GM12872 (cell line): ENCODE measurements around the gene LILRA2.
"Not testable (repeated sequence)": the region's sequence is repeated elsewhere in the genome, so short reads cannot be mapped to it uniquely, and the experiment has no call there.

Experiments
- TF ChIP-seq, protein P1 (sequence below): IDR thresholded peaks from 3 replicates; pipeline ENCODE4 v1.5.1; 2011; ENCODE audit warnings: low read depth, mild to moderate bottlenecking, low read length, moderate library complexity; ENCODE audit not compliant: insufficient read depth

Gene LILRA2

DNA sequence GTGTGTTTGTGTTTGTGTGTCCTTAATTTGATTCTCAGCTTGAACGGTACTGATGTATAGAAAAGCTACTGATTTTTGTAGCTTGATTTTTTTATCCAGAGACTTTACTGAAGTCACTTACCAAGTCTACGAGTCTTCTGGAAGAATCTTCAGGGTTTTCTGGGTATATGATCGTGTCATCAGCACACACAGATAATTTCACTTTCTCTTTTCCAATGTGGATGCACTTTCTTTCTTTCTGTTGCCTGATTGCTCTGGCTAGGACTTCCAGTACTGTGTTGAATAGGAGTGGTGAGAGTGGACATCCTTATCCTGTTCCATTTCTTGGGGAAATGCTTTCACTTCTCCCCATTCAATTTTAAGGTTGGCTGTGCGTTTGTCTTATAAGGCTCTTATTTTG, 48.8 kb downstream of the LILRA2 start:
- TF ChIP-seq, protein P1, sequence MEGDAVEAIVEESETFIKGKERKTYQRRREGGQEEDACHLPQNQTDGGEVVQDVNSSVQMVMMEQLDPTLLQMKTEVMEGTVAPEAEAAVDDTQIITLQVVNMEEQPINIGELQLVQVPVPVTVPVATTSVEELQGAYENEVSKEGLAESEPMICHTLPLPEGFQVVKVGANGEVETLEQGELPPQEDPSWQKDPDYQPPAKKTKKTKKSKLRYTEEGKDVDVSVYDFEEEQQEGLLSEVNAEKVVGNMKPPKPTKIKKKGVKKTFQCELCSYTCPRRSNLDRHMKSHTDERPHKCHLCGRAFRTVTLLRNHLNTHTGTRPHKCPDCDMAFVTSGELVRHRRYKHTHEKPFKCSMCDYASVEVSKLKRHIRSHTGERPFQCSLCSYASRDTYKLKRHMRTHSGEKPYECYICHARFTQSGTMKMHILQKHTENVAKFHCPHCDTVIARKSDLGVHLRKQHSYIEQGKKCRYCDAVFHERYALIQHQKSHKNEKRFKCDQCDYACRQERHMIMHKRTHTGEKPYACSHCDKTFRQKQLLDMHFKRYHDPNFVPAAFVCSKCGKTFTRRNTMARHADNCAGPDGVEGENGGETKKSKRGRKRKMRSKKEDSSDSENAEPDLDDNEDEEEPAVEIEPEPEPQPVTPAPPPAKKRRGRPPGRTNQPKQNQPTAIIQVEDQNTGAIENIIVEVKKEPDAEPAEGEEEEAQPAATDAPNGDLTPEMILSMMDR, result no peak

GRCh38 chr19:54626757-54627156, 53.2 kb downstream of the LILRA2 start:
- TF ChIP-seq, protein P1, result no peak

GRCh38 chr19:54630262-54630661, 56.7 kb downstream of the LILRA2 start, which contains the start of gene LILRB1:
TSS of gene LILRB1 (plus strand) at chr19:54630484. CDS start at chr19:54631074, 590 bp downstream.
- TF ChIP-seq, protein P1, result not testable (repeated sequence)

GRCh38 chr19:54630782-54631181, 57.2 kb downstream of the LILRA2 start:
- TF ChIP-seq, protein P1, result no peak

DNA sequence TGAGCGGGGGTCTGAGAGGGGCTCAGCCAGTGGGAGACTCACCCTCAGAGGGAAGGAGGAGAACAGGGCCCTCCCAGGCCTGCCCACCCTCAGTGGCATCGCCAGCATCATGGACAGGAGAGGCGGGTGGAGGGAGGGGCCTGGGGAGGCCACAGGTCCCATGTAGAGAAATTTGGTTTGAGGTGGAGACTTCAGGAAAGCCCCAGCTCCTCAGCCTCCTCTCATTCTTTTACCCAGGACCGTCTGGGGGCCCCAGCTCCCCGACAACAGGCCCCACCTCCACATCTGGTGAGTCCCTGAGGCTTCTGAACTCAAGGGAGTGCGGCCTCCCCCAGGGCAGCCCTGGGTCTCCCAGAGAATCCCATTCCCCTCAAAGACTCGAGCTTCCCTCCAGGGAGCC, 59.8 kb downstream of the LILRA2 start:
- TF ChIP-seq, protein P1, result no peak

- TF ChIP-seq, protein P1, result no peak
These were observed 65.1 kb downstream of the LILRA2 start for GRCh38 chr19:54638683-54639082.
